PC-3 (cell line): ENCODE measurements around the gene GEMIN5.

Experiments used
- CTCF ChIP-seq: fragments of 300-600 bp; sonication (generic); conservative IDR thresholded peaks from 2 replicates; pipeline ENCODE4 v1.5.1; 2017; ENCODE audit warnings: antibody characterized with exemption, low read depth, mild to moderate bottlenecking, low read length
- EZH2 ChIP-seq: fragments of 300-600 bp; sonication (generic); IDR thresholded peaks from one replicate; pipeline ENCODE4 v1.6.1; 2017; ENCODE audit warnings: antibody characterized with exemption, mild to moderate bottlenecking, low read length; ENCODE audit not compliant: unreplicated experiment
- EZH2phosphoT487 ChIP-seq: fragments of 300-600 bp; sonication (generic); IDR thresholded peaks from 2 replicates; pipeline ENCODE4 v1.6.1; 2018; ENCODE audit warnings: mild to moderate bottlenecking, antibody characterized with exemption, low read length, borderline replicate concordance

DNA sequence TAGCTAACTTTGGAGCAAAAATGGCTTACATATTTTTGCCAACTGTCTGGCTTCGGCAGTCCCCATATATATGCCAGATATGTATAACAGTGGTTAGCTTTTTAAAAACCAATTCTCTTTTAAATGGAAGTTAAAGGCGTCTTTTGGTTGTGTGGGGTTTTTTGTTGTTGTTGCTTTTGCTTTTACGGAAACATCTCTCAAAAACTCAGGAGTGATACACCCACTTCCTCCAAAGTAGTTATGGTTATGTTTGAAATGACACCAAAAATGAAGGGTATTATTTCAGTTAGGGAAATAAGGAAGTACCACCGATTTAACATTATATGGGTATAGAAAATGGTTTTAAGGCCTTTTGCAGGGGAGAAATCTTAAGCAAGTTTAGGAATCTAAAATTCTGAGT is 77.2 kb downstream of the GEMIN5 start:
- TF ChIP-seq CTCF: no peak
- TF ChIP-seq EZH2: no peak
- no peak for TF ChIP-seq EZH2phosphoT487
